Endodermal cell (in vitro differentiated cells): ENCODE measurements around the gene TRAF3IP1. TPM values are rescaled to one million over a fixed set of nuclear protein-coding genes. Genes with fewer than 3 reads are reported as not detected.
A peak's percentile ranks its signal among the peaks of the same experiment; 100 is the strongest.

Source experiments
- DNase-seq: peaks from one replicate; pipeline ENCODE4 v3.0.0-alpha.2; 2017
- H3K27ac ChIP-seq: 2 replicates; pipeline ENCODE4 v1.5.1; 2013; ENCODE audit warnings: mild to moderate bottlenecking, low read depth, low read length, moderate library complexity
- H3K27me3 ChIP-seq: 2 replicates; pipeline ENCODE4 v1.6.1; 2013; ENCODE audit warnings: mild to moderate bottlenecking, low read length, moderate library complexity; ENCODE audit not compliant: insufficient read depth, control insufficient read depth, poor library complexity, severe bottlenecking
- H3K36me3 ChIP-seq: 2 replicates; pipeline ENCODE4 v1.7.0; 2013; ENCODE audit warnings: mild to moderate bottlenecking, low read length, moderate library complexity; ENCODE audit not compliant: control insufficient read depth, insufficient read depth
- H3K4me1 ChIP-seq: one replicate; pipeline ENCODE4 v1.7.0; 2013; ENCODE audit warnings: low read length; ENCODE audit not compliant: control insufficient read depth, insufficient read depth
- H3K4me3 ChIP-seq: 2 replicates; pipeline ENCODE4 v1.5.1; 2013; ENCODE audit warnings: mild to moderate bottlenecking, low read length, moderate library complexity
- H3K9ac ChIP-seq: 2 replicates; pipeline ENCODE4 v1.6.1; 2013; ENCODE audit warnings: mild to moderate bottlenecking, low read length, moderate library complexity; ENCODE audit not compliant: poor library complexity, severe bottlenecking; ENCODE audit errors: extremely low read depth
- H3K9me3 ChIP-seq: 2 replicates; pipeline ENCODE4 v1.6.1; 2013; ENCODE audit warnings: mild to moderate bottlenecking, low read length, moderate library complexity; ENCODE audit not compliant: control insufficient read depth
- H3K27ac Mint-ChIP-seq: 2 replicates; pipeline ENCODE4 v1.8.0; 2020; ENCODE audit warnings: mixed read lengths
- H3K27me3 Mint-ChIP-seq: 2 replicates; pipeline ENCODE4 v1.8.0; 2021; ENCODE audit warnings: mild to moderate bottlenecking, mixed read lengths; ENCODE audit not compliant: insufficient read depth
- H3K36me3 Mint-ChIP-seq: 2 replicates; pipeline ENCODE4 v1.8.0; 2020; ENCODE audit warnings: low read depth, mixed read lengths
- H3K4me1 Mint-ChIP-seq: 2 replicates; pipeline ENCODE4 v1.8.0; 2020; ENCODE audit warnings: mixed read lengths
- H3K4me3 Mint-ChIP-seq: 2 replicates; pipeline ENCODE4 v1.8.0; 2020; ENCODE audit warnings: mild to moderate bottlenecking, moderate library complexity, mixed read lengths
- H3K9me3 Mint-ChIP-seq: 2 replicates; pipeline ENCODE4 v1.8.0; 2020; ENCODE audit warnings: mild to moderate bottlenecking, mixed read lengths
- WGBS, 2 experiments: methylation state at CpG; one replicate each; pipeline versions ENCODE4 v1.1.5 to v1.1.7; 2013; ENCODE audit warnings: missing lambda C conversion rate in 2 of 2, mixed read lengths in 1 of 2; ENCODE audit not compliant: insufficient coverage in 1 of 2, insufficient read length in 1 of 2; 5-methylcytosine and 5-hydroxymethylcytosine counted together
- total RNA-seq, 2 donors: library from RNA; stranded (reverse); fragmentation: NEBNext Ultra II Directional in 1 of 2; extraction: Animal tissue kit (Norgen Biotek cat#: 25700) in 1 of 2; gene quantifications; 2 replicates in 1 of 2; 3 replicates in 1 of 2; pipeline ENCODE4 v1.2.1, GENCODE V29; 2021
- TF ChIP-seq, protein P1 (sequence below): fragments of 200-600 bp; sonication (generic); conservative IDR thresholded peaks from 2 replicates; pipeline ENCODE4 v1.5.0; 2021; ENCODE audit warnings: antibody characterized with exemption, mild to moderate bottlenecking

Gene TRAF3IP1
- total RNA-seq, 2 donors from 2014 or later, result 21.9 to 28.3 TPM

DNA sequence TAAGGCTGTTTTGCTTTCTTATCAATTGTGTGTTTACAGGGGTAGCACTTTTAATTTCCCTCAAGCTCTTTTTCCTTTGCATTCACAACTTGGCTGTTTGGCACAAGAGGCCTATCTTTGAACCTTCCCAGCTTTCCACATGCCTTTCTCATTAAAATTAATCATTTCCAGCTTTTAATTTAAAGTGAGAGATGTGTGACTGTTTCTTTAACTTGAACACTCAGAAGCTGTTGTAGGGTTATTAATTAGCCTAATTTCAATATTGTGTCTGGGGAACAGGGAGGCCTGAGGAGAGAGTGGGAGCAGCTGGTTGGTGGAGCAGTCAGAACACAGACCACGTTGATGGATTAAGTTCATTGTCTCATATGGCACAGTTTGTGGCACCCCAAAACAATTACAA lies 111.1 kb downstream of the TRAF3IP1 start:
- Mint-ChIP-seq H3K9me3 (peaks cover 6% of the 10 kb centered on the region), H3K27me3 (no peaks in the 10 kb centered on the region), H3K4me3 (no peak overlapping the region), H3K27ac (peak overlapping the region; percentile 11), H3K36me3 (peaks cover 56% of the 10 kb centered on the region), H3K4me1 (peaks cover 12% of the 10 kb centered on the region)
- DNase-seq, result no peak
- Histone ChIP-seq H3K4me3 (peak overlapping the region; percentile 48), H3K27me3 (no peaks in the 10 kb centered on the region), H3K36me3 (peaks cover 53% of the 10 kb centered on the region), H3K4me1 (no peaks in the 10 kb centered on the region), H3K27ac (no peak overlapping the region), H3K9me3 (peaks cover 16% of the 10 kb centered on the region), H3K9ac (no peak overlapping the region)
- TF ChIP-seq, protein P1, sequence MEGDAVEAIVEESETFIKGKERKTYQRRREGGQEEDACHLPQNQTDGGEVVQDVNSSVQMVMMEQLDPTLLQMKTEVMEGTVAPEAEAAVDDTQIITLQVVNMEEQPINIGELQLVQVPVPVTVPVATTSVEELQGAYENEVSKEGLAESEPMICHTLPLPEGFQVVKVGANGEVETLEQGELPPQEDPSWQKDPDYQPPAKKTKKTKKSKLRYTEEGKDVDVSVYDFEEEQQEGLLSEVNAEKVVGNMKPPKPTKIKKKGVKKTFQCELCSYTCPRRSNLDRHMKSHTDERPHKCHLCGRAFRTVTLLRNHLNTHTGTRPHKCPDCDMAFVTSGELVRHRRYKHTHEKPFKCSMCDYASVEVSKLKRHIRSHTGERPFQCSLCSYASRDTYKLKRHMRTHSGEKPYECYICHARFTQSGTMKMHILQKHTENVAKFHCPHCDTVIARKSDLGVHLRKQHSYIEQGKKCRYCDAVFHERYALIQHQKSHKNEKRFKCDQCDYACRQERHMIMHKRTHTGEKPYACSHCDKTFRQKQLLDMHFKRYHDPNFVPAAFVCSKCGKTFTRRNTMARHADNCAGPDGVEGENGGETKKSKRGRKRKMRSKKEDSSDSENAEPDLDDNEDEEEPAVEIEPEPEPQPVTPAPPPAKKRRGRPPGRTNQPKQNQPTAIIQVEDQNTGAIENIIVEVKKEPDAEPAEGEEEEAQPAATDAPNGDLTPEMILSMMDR, result no peak
- 100% methylated on average over 1 of the region's 1 CpG; no CpG with 5 or more reads in 1 of the 2 experiments for WGBS, 2 experiments

DNA sequence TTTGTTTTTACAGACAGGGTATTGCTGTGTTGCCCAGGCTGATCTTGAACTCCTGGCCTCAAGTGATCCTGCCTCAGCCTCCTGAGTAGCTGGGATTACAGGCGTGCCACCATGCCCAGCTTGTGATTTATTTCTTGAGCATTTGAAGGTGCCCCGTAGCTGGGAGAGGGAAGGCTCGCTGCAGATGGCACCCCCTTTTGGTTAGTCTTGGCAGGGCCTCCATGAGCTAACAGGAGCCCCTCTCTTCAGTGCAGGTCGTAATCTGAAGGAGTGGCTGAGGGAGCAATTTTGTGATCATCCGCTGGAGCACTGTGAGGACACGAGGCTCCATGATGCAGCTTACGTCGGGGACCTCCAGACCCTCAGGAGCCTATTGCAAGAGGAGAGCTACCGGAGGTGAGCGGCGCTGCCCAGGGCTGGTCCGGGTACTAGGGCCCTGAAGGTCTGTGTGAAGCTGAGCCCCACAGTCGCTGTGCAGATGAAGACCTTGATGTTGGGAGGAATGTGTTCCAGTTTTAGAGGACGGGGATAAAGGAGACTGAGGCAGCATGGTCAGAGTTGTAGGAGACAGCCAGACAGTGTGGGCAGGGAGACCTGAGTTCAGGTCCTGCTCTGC lies 113.1 kb downstream of the TRAF3IP1 start:
- Histone ChIP-seq H3K4me3 (no peak overlapping the region), H3K9me3 (peaks cover 16% of the 10 kb centered on the region), H3K27me3 (no peaks in the 10 kb centered on the region), H3K9ac (no peak overlapping the region), H3K36me3 (peaks cover 69% of the 10 kb centered on the region), H3K27ac (no peak overlapping the region), H3K4me1 (no peaks in the 10 kb centered on the region)
- H3K4me3 Mint-ChIP-seq, result no peak overlapping the region
- TF ChIP-seq, protein P1, result peak; percentile 50
- no peaks in the 10 kb centered on the region for H3K27me3 Mint-ChIP-seq
- no peak for DNase-seq
- peaks cover 71% of the 10 kb centered on the region for H3K36me3 Mint-ChIP-seq
- peaks cover 6% of the 10 kb centered on the region for H3K9me3 Mint-ChIP-seq
- 95 to 97% methylated on average over 10 to 14 of the region's 14 CpGs for WGBS, 2 experiments
- H3K27ac Mint-ChIP-seq, result no peak overlapping the region
- H3K4me1 Mint-ChIP-seq, result peaks cover 6% of the 10 kb centered on the region

DNA sequence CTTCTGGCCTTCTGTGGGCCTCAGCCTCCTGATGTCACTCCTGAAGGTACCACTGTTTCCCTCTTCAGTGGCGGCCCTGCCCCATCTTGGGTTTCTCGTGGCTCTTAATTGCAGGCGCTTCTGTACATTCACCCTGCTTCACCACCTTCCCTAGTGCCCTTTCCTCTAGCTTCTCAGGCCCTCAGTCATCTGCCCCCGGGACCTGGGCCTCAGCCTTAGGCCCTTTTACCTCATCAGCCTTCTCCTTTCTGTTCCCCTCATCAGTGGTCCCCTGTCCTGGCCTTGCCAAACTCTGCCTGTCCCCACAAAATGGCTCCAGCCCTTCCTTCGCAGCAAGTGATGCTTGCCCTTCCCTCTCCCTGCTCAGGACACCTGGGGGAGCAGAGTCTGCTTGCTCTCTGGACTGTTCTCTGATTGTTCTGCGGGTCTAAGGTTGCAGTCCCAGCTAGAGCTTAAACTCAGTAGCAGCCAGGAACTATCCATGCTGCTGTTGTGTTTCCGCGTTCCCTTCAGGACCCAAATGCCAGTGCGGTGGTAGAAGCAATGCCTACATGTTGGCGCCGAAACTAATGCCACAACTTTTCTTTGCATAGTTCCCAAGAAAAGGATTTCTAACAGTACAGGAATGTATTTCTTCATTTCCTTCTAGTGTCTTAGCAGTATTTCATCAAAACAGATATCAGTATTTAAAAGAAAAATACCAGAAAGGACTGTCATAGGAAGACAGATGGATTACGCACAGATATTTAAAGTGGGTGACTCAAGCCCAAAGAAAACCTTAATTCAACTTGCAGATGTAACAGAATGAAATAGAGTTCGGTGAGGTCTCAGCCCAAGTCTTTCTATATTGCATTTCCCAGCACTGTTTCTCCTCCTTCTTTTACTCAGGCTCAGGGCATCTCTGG lies 113.9 kb downstream of the TRAF3IP1 start:
- Mint-ChIP-seq H3K27ac (no peak overlapping the region), H3K36me3 (peaks cover 68% of the 10 kb centered on the region), H3K27me3 (no peaks in the 10 kb centered on the region), H3K4me1 (peaks cover 6% of the 10 kb centered on the region), H3K4me3 (no peak overlapping the region), H3K9me3 (peaks cover 6% of the 10 kb centered on the region)
- no peak overlapping the region for H3K9ac ChIP-seq
- H3K9me3 ChIP-seq, result peaks cover 16% of the 10 kb centered on the region
- H3K4me3 ChIP-seq, result no peak overlapping the region
- TF ChIP-seq, protein P1, result no peak
- no peak overlapping the region for H3K27ac ChIP-seq
- 89 to 90% methylated on average over 12 to 13 of the region's 13 CpGs for WGBS, 2 experiments
- no peak for DNase-seq
- H3K36me3 ChIP-seq, result peaks cover 73% of the 10 kb centered on the region
- H3K4me1 ChIP-seq, result no peaks in the 10 kb centered on the region
- no peaks in the 10 kb centered on the region for H3K27me3 ChIP-seq
